ENCODE measurements around the gene REEP1.

DNA sequence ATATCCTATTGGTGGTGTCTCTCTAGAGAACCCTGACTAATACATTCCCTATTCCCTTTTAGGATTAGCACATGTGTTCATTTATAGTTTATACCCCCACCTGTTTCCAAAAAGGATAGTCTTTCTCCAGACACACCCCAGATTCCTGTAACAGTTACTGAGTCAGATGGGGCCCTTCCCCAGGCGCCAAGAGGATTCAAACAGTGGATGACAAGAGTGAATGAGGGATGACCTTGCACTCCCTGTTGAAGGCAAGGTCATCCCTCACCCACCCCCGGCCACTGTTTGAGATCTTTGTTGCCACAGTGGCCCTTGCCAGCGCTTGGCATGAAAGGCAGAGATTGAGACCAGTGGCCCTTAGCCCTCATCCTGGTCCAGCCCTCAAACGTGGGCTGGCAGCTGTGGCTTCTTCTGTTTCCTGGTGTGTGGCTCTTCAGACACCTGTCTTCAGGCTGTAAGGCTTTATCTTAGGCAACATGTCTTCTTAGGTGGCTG is 15.3 kb upstream of the REEP1 start:
- no peak for TF ChIP-seq TAF1 (IDR thresholded peaks at IDR 0.05; ENCODE audit: low read depth, low read length)
- no peak for TF ChIP-seq POLR2AphosphoS5 (IDR thresholded peaks at IDR 0.05; ENCODE audit: low read depth, low read length)
- no peak for TF ChIP-seq POLR2A (IDR thresholded peaks at IDR 0.05; ENCODE audit: low read depth, low read length)
- no peak for TF ChIP-seq SPI1 (IDR thresholded peaks at IDR 0.05; ENCODE audit: low read depth, low read length)
- no peak for TF ChIP-seq PAX5 (IDR thresholded peaks at IDR 0.05; ENCODE audit: insufficient read depth, low read length, severe bottlenecking)
- no peak for TF ChIP-seq POU2F2 (IDR thresholded peaks at IDR 0.05; ENCODE audit: low read depth, low read length)
